ENCODE measurements around the gene KIAA0040.

- TF ChIP-seq ZFP3 (CRISPR knock-in tag; IDR thresholded peaks at IDR 0.05), result no peak
- TF ChIP-seq BACH2 (CRISPR knock-in tag; IDR thresholded peaks at IDR 0.05; ENCODE audit: borderline replicate concordance), result no peak
These were observed 34.4 kb downstream of the KIAA0040 start for GRCh38 chr1:175158170-175158591.
